SK-N-MC (cell line): ENCODE data around the gene RTN4IP1.
"Not testable (repeated sequence)": the region's sequence is repeated elsewhere in the genome, so short reads cannot be mapped to it uniquely, and the experiment has no call there.

Source experiments
- DNase-seq: peaks from one replicate; pipeline ENCODE4 v3.0.0-alpha.2; 2011; ENCODE audit warnings: low read depth, low spot score
- H3K27ac ChIP-seq: fragments of 200-600 bp; sonication (generic); 2 replicates; pipeline ENCODE4 v1.5.1; 2016; ENCODE audit warnings: mixed run types
- H3K36me3 ChIP-seq: fragments of 200-600 bp; sonication (generic); 2 replicates; pipeline ENCODE4 v1.6.1; 2017; ENCODE audit warnings: antibody characterized with exemption, low read length, mixed read lengths; ENCODE audit not compliant: insufficient read depth
- H3K4me3 ChIP-seq: fragments of 200-600 bp; sonication (generic); 2 replicates; pipeline ENCODE4 v1.5.1; 2016
- H3K9ac ChIP-seq: fragments of 200-600 bp; sonication (generic); 2 replicates; pipeline ENCODE4 v1.8.0; 2017; ENCODE audit warnings: mixed run types, mixed read lengths; ENCODE audit not compliant: insufficient read length
- H3K9me3 ChIP-seq: fragments of 200-600 bp; sonication (generic); 2 replicates; pipeline ENCODE4 v1.6.1; 2017; ENCODE audit warnings: low read depth, mild to moderate bottlenecking, antibody characterized with exemption, low read length, moderate library complexity, mixed read lengths
- EZH2 ChIP-seq: fragments of 200-600 bp; sonication (generic); IDR thresholded peaks from one replicate; pipeline ENCODE4 v1.6.1; 2017; ENCODE audit warnings: antibody characterized with exemption
- FOXP2 ChIP-seq: optimal IDR thresholded peaks from 2 replicates; pipeline ENCODE3; 2011; ENCODE audit warnings: mild to moderate bottlenecking, moderate library complexity; ENCODE audit not compliant: insufficient read depth; ENCODE audit errors: extremely low read length, control extremely low read depth
- POLR2AphosphoS5 ChIP-seq: IDR thresholded peaks from 2 replicates; pipeline ENCODE4 v1.6.1; 2012; ENCODE audit warnings: mild to moderate bottlenecking, low read depth, low read length, borderline replicate concordance

RTN4IP1 gene

DNA sequence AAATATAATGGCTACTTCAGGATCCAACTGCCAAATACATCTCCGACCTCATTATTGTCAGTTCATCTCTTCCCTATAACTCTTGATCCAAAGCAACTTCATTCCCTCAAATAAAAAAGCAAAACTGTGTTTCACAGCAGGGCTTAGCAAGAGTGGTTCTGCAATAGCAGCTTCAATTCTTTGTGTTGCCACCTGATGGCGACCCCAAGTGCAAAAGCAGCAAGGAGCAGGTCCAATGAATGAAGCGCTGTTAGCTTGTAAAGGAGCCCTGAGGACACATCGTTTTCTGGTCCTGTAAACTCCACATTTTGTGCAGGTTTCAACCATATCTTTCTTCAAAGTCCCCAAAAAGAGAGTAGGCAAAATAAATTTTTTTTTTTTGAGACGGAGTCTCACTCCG lies 19.6 kb downstream of the RTN4IP1 start:
- Histone ChIP-seq H3K36me3 (no peaks in the 10 kb centered on the region), H3K4me3 (no peak overlapping the region), H3K9me3 (no peaks in the 10 kb centered on the region), H3K27ac (no peak overlapping the region), H3K9ac (no peak overlapping the region)
- DNase-seq: peak; percentile 5
- TF ChIP-seq EZH2: no peak
- no peak for TF ChIP-seq POLR2AphosphoS5
- no peak for TF ChIP-seq FOXP2

DNA sequence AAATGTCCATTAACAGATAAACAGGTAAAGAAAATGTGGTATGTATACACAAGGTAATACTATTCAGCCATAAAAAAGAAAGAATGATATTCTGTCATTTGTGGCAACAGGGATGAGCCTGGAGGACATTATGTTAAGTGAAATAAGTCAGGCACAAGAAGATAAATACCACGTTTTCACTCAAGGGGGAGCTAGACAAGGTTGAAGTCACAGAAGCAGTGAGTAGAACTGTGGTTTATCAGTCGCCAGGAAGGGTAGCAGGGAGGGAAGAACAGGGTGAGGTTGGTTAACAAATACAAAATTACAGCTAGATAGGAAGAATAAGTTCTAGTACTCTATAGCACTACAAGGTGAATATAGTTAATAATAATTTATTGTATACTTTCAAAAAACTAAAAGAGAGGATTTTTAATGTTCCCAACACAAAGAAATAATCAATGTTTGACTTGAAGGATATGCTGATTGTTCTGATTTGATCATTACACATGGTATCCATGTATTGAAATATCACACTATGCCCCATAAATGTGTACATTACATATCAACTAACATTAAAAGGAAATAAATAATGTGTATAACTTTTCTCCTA lies 21.1 kb downstream of the RTN4IP1 start:
- no peaks in the 10 kb centered on the region for H3K36me3 ChIP-seq
- DNase-seq: peak; percentile 58
- H3K4me3 ChIP-seq: no peak overlapping the region
- no peak for TF ChIP-seq EZH2
- no peak overlapping the region for H3K9ac ChIP-seq
- no peaks in the 10 kb centered on the region for H3K9me3 ChIP-seq
- H3K27ac ChIP-seq: no peak overlapping the region

DNA sequence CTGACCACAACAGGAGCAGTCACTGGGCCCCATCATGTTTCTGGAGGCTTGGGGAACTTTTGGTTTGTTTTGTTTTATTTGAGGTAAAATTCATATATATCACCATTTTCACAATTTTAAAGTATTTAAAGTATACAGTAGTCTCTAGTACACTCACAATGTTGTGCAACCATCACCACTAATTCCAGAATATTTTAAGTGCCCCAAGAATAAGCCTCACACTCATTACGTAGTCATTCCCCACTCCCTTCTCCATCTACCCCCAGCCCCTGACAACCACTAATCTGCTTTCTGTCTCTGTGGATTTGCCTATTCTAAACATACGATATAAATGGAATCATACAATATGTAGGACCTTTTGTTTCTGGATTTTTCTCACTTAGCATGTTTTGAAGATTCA lies 29.0 kb downstream of the RTN4IP1 start:
- no peak for TF ChIP-seq EZH2
- no peak for TF ChIP-seq POLR2AphosphoS5
- TF ChIP-seq FOXP2: no peak
- H3K27ac ChIP-seq: no peak overlapping the region
- no peaks in the 10 kb centered on the region for H3K9me3 ChIP-seq
- no peak for DNase-seq
- H3K36me3 ChIP-seq: peaks cover 7% of the 10 kb centered on the region
- no peak overlapping the region for H3K9ac ChIP-seq
- H3K4me3 ChIP-seq: no peak overlapping the region

DNA sequence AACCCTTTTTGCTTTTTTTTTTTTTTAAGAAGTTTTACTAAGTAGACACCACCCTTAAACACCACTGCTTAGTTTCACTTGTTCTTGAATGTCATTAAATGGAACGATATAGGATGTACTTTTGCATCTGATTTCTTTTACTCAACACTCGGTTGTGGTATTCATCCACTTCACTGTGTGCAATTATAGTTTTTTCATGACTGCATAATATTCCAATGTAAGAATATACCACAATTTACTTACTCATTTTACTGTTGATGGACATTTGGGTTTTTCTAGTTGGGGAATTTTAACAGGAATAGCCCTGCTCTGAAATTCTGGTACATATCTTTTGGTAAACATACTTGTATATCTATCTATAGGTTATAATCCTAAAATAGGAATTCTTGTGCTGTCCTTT lies 29.9 kb downstream of the RTN4IP1 start:
- DNase-seq: no peak
- Histone ChIP-seq H3K36me3 (peaks cover 7% of the 10 kb centered on the region), H3K9me3 (no peaks in the 10 kb centered on the region)

DNA sequence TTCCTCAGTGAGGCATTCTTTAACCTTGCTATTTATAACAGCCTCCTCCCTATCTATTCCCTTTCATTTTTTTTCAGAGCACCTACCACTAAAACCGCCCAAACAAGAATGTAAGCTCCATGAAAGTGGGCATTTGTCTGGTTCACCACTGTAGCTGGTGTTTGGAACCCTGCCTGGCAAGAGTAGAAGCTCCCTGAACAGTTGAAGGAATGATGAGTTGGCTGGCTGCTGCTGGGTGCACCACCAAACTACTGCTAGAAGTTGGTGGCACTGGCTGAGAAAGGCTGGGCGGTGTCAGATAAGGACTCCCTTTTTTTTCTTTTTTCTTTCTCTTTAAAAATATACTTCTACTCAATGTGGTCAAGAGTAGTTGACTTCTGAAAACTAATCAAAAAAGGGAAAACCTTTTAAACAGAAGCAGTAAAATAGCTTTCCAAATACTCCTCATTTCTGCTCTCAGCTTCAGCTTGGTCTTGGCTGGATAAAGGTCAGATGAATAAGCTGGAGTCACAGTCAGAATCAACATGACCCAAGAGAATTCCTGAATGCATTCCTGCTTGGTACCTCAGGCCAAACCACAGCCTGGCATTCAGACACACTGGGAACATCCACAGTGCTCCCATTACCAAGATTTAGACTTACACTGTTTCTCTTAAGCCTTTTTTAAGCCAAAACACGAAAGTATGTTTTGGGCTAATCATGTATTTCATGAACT lies 38.0 kb downstream of the RTN4IP1 start:
- DNase-seq: no peak

More for the DNA sequence above, 29.9 kb downstream of the RTN4IP1 start:
- Histone ChIP-seq H3K4me3 (no peak overlapping the region), H3K9ac (no peak overlapping the region), H3K27ac (no peak overlapping the region)
- no peak for TF ChIP-seq FOXP2

DNA sequence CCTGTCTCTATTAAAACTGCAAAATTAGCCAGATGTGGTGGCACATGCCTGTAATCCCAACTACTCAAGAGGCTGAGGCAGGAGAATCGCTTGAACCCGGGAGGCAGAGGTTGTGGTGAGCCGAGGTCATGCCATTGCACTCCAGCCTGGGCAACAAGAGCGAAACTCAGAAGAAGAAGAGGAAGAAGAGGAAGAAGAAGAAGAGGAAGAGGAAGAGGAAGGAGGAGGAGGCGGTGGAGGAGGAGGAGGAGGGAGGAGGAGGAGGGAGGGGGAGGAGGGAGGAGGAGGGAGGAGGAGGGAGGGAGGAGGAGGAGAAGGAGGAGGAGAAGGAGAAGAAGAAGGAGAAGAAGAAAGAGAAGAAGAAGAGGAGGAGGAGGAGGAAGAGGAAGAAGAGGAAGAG lies 40.4 kb downstream of the RTN4IP1 start:
- not testable (repeated sequence) for H3K9ac ChIP-seq, H3K36me3 ChIP-seq, H3K27ac ChIP-seq, H3K4me3 ChIP-seq, H3K9me3 ChIP-seq, DNase-seq

More for the DNA sequence above, 38.0 kb downstream of the RTN4IP1 start:
- no peak overlapping the region for H3K9ac ChIP-seq
- H3K36me3 ChIP-seq: no peaks in the 10 kb centered on the region
- no peaks in the 10 kb centered on the region for H3K9me3 ChIP-seq
- H3K4me3 ChIP-seq: no peak overlapping the region
- TF ChIP-seq EZH2 (no peak), FOXP2 (no peak), POLR2AphosphoS5 (no peak)
- H3K27ac ChIP-seq: no peak overlapping the region

DNA sequence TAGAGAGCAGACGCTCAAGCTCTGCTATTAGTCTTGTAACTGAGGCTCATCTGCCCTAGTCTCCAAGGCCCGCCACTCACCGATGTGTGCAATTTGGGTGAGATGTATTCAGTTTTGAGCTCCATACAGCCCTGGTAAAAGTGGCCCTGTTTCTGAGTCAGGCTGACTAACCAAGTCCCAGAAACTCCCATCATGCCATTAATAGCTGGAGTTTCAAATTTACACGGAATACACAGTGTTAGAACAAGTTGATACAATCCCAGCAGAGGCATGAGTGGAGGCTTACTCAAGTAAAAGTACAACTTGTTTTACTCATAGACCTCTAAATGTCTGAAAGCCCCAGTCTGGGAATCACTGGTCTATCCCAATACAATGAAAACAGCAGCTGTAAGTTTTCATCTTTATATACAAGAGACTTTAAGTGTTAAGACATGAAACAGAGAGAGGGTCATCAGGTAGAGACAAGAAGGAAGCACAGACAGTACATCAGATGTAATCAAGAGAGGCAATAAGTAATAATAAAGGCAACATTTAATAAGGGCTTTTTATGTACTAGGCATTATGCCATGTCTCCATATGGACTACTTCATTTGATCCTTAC lies 42.4 kb downstream of the RTN4IP1 start:
- no peak overlapping the region for H3K9ac ChIP-seq
- no peak for DNase-seq
- H3K27ac ChIP-seq: no peak overlapping the region
- no peak overlapping the region for H3K4me3 ChIP-seq
- no peaks in the 10 kb centered on the region for H3K36me3 ChIP-seq
- TF ChIP-seq FOXP2 (no peak), POLR2AphosphoS5 (no peak), EZH2 (no peak)
- H3K9me3 ChIP-seq: no peaks in the 10 kb centered on the region

DNA sequence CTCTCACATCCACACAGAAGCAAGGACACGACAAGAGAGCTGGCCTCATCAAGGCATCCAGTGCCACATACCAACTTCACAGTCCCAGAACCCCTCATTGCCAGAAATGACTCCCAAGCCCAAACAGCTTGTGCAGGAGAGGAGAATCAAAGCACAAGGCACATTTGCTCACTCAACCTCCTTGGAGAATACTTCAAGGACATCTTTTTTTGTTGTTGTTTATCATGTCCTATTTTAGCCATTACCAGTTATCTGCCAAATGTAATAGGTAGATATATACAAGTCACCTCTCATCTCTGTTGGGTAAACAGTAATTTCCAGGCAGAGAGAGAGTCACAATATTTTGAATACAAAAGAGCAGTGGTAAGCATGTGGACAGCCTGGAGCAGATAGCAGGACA lies 47.8 kb downstream of the RTN4IP1 start:
- Histone ChIP-seq H3K27ac (no peak overlapping the region), H3K4me3 (no peak overlapping the region), H3K36me3 (no peaks in the 10 kb centered on the region), H3K9ac (no peak overlapping the region), H3K9me3 (no peaks in the 10 kb centered on the region)
- TF ChIP-seq POLR2AphosphoS5 (no peak), EZH2 (no peak), FOXP2 (no peak)
- DNase-seq: no peak

DNA sequence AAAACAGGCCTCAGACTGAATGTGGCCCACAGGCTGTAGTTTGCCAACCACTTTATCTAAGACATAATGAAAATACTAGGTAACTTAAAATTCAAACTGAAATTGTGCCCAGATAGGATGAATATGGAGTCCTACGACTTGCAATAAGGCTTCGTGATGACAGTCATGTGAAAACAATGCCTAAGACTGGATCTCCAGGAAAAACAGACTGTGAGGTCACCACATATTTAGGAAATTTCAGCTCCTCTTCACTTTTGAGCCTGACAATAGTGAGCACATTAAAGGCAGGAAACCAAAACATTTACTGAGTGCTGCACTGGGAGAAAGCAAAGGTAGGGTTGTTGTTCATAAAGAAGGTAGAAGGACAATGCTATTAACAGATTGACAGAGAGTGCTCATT lies 50.0 kb downstream of the RTN4IP1 start:
- H3K9me3 ChIP-seq: no peaks in the 10 kb centered on the region
- no peak for TF ChIP-seq POLR2AphosphoS5
- TF ChIP-seq FOXP2: no peak
- no peak for TF ChIP-seq EZH2

More for the DNA sequence above, 50.0 kb downstream of the RTN4IP1 start:
- DNase-seq: no peak
- Histone ChIP-seq H3K36me3 (no peaks in the 10 kb centered on the region), H3K9ac (no peak overlapping the region), H3K4me3 (no peak overlapping the region), H3K27ac (no peak overlapping the region)
